ENCODE measurements around the gene RCC2.

The RCC2 gene

GRCh38 chr1:17451731-17452130, 12.3 kb upstream of the RCC2 start:
- Histone ChIP-seq H3K36me3 (no peaks in the 10 kb centered on the region), H3K27me3 (ENCODE audit: insufficient read depth, low read depth, severe bottlenecking) (no peaks in the 10 kb centered on the region), H3K9me3 (ENCODE audit: severe bottlenecking) (no peaks in the 10 kb centered on the region), H3K27ac (no peak overlapping the region), H3K4me3 (ENCODE audit: low read depth, low read length) (no peak overlapping the region)
- TF ChIP-seq CTCF (IDR thresholded peaks at IDR 0.05; ENCODE audit: low read depth, low read length) = no peak
- no peak for DNase-seq

GRCh38 chr1:17447501-17447992, 8.1 kb upstream of the RCC2 start:
- Histone ChIP-seq H3K27me3 (ENCODE audit: insufficient read depth, low read depth, severe bottlenecking) (no peaks in the 10 kb centered on the region), H3K9me3 (ENCODE audit: severe bottlenecking) (no peaks in the 10 kb centered on the region), H3K4me3 (ENCODE audit: low read depth, low read length) (no peak overlapping the region), H3K36me3 (no peaks in the 10 kb centered on the region), H3K27ac (no peak overlapping the region)
- DNase-seq = no peak
- TF ChIP-seq CTCF (IDR thresholded peaks at IDR 0.05; ENCODE audit: low read depth, low read length) = no peak

GRCh38 chr1:17442841-17443240, 3.4 kb upstream of the RCC2 start:
- no peaks in the 10 kb centered on the region for H3K27me3 ChIP-seq (ENCODE audit: insufficient read depth, low read depth, severe bottlenecking)
- H3K9me3 ChIP-seq (ENCODE audit: severe bottlenecking) = no peaks in the 10 kb centered on the region
- peaks cover 4% of the 10 kb centered on the region; the same call in 1 of the 2 replicates for H3K36me3 ChIP-seq
- no peak for DNase-seq
- no peak for TF ChIP-seq CTCF (IDR thresholded peaks at IDR 0.05; ENCODE audit: low read depth, low read length)
- H3K27ac ChIP-seq = no peak overlapping the region
- H3K4me3 ChIP-seq (ENCODE audit: low read depth, low read length) = no peak overlapping the region

GRCh38 chr1:17441993-17442357, 2.5 kb upstream of the RCC2 start:
- no peak overlapping the region for H3K27ac ChIP-seq
- peaks cover 8% of the 10 kb centered on the region for H3K36me3 ChIP-seq
- H3K4me3 ChIP-seq (ENCODE audit: low read depth, low read length) = no peak overlapping the region
- H3K9me3 ChIP-seq (ENCODE audit: severe bottlenecking) = no peaks in the 10 kb centered on the region
- H3K27me3 ChIP-seq (ENCODE audit: insufficient read depth, low read depth, severe bottlenecking) = no peaks in the 10 kb centered on the region
- DNase-seq = no peak
- TF ChIP-seq CTCF (IDR thresholded peaks at IDR 0.05; ENCODE audit: low read depth, low read length) = no peak

- no peaks in the 10 kb centered on the region for H3K27me3 ChIP-seq (ENCODE audit: insufficient read depth, low read depth, severe bottlenecking)
- H3K27ac ChIP-seq = no peak overlapping the region
- no peak for TF ChIP-seq CTCF (IDR thresholded peaks at IDR 0.05; ENCODE audit: low read depth, low read length)
- H3K36me3 ChIP-seq = peaks cover 13% of the 10 kb centered on the region
- H3K9me3 ChIP-seq (ENCODE audit: severe bottlenecking) = no peaks in the 10 kb centered on the region
- no peak overlapping the region for H3K4me3 ChIP-seq (ENCODE audit: low read depth, low read length)
- DNase-seq = no peak
Observed at GRCh38 chr1:17441265-17441992, 2.0 kb upstream of the RCC2 start.

- Histone ChIP-seq H3K27ac (no peak overlapping the region), H3K27me3 (ENCODE audit: insufficient read depth, low read depth, severe bottlenecking) (no peaks in the 10 kb centered on the region), H3K4me3 (ENCODE audit: low read depth, low read length) (peak overlapping the region; percentile 55), H3K9me3 (ENCODE audit: severe bottlenecking) (no peaks in the 10 kb centered on the region), H3K36me3 (peaks cover 20% of the 10 kb centered on the region)
- DNase-seq = no peak
- no peak for TF ChIP-seq CTCF (IDR thresholded peaks at IDR 0.05; ENCODE audit: low read depth, low read length)
Observed at GRCh38 chr1:17440827-17441168, 1.3 kb upstream of the RCC2 start.

Data from WERI-Rb-1 (cell line).